ENCODE results near the gene DGKQ.

GRCh38 chr4:996030-996996 lies 22.9 kb upstream of the DGKQ start:
- TF ChIP-seq CTCF (IDR thresholded peaks at IDR 0.05) (no peak), POLR2A (IDR thresholded peaks at IDR 0.05) (no peak)
